ENCODE results near the gene GJC2. TPM values are rescaled to one million over a fixed set of nuclear protein-coding genes. Genes with fewer than 3 reads are reported as not detected.

The GJC2 gene
- total RNA-seq, 1 experiment from 2014 or later: 1.2 TPM

- Histone ChIP-seq H2AFZ (ENCODE audit: low read length) (no peak overlapping the region), H3K27me3 (ENCODE audit: low read length) (no peaks in the 10 kb centered on the region), H3K9me3 (ENCODE audit: low read length) (peaks cover 20% of the 10 kb centered on the region), H3K9ac (ENCODE audit: low read length) (no peak overlapping the region), H3K9me2 (replicated peaks; ENCODE audit: low read length) (no peaks in the 10 kb centered on the region), H3K4me2 (ENCODE audit: low read length) (no peak overlapping the region), H3K4me1 (ENCODE audit: insufficient read depth, low read length) (no peaks in the 10 kb centered on the region), H3K4me3 (ENCODE audit: low read length) (no peak overlapping the region), H4K20me1 (ENCODE audit: low read length) (no peaks in the 10 kb centered on the region), H3K36me3 (ENCODE audit: low read depth, low read length) (peaks cover 7% of the 10 kb centered on the region; the same call in 1 of the 2 replicates), H3K79me2 (ENCODE audit: low read length) (no peaks in the 10 kb centered on the region), H3K27ac (ENCODE audit: low read length) (no peak overlapping the region), H3F3A (ENCODE audit: low read length, unreplicated experiment) (no peaks in the 10 kb centered on the region)
- TF ChIP-seq EZH2 (IDR thresholded peaks at IDR 0.05; ENCODE audit: low read length, unreplicated experiment): no peak
- no peak for TF ChIP-seq EZH2phosphoT487 (IDR thresholded peaks at IDR 0.05; ENCODE audit: borderline replicate concordance, low read length)
- no peak for TF ChIP-seq CTCF (conservative IDR thresholded peaks at IDR 0.05; ENCODE audit: low read depth, low read length)
- intact Hi-C loops (cut with micrococcal nuclease): no loop called here
- POLR2A ChIA-PET (ENCODE audit: unreplicated experiment): no interaction called here
- DNase-seq (peak; percentile 35), ATAC-seq (no peak)
- CTCF ChIA-PET: no interaction called here
- BruUV-seq (replicated peaks): no TSS peak
Observed at GRCh38 chr1:228118040-228118439, 31.7 kb upstream of the GJC2 start.

GRCh38 chr1:228120351-228120750, 29.4 kb upstream of the GJC2 start:
- TF ChIP-seq CTCF (conservative IDR thresholded peaks at IDR 0.05; ENCODE audit: low read depth, low read length) (no peak), EZH2phosphoT487 (IDR thresholded peaks at IDR 0.05; ENCODE audit: borderline replicate concordance, low read length) (no peak), EZH2 (IDR thresholded peaks at IDR 0.05; ENCODE audit: low read length, unreplicated experiment) (no peak)
- no peaks in the 10 kb centered on the region for H3K27me3 ChIP-seq (ENCODE audit: low read length)
- H3K4me3 ChIP-seq (ENCODE audit: low read length): no peak overlapping the region
- H3K9ac ChIP-seq (ENCODE audit: low read length): no peak overlapping the region
- H3F3A ChIP-seq (ENCODE audit: low read length, unreplicated experiment): no peaks in the 10 kb centered on the region
- peaks cover 7% of the 10 kb centered on the region; the same call in 1 of the 2 replicates for H3K36me3 ChIP-seq (ENCODE audit: low read depth, low read length)
- CTCF ChIA-PET: no interaction called here
- no TSS peak for BruUV-seq (replicated peaks)
- no peak overlapping the region for H3K4me2 ChIP-seq (ENCODE audit: low read length)
- POLR2A ChIA-PET (ENCODE audit: unreplicated experiment): no interaction called here
- DNase-seq: no peak
- intact Hi-C loops (cut with micrococcal nuclease): no loop called here
- no peak for ATAC-seq
- no peaks in the 10 kb centered on the region for H3K9me2 ChIP-seq (replicated peaks; ENCODE audit: low read length)
- H3K9me3 ChIP-seq (ENCODE audit: low read length): peaks cover 20% of the 10 kb centered on the region
- no peak overlapping the region for H3K27ac ChIP-seq (ENCODE audit: low read length)
- H3K79me2 ChIP-seq (ENCODE audit: low read length): no peaks in the 10 kb centered on the region
- no peak overlapping the region for H2AFZ ChIP-seq (ENCODE audit: low read length)
- no peaks in the 10 kb centered on the region for H3K4me1 ChIP-seq (ENCODE audit: insufficient read depth, low read length)
- H4K20me1 ChIP-seq (ENCODE audit: low read length): no peaks in the 10 kb centered on the region

GRCh38 chr1:228120857-228121489, 28.8 kb upstream of the GJC2 start:
- POLR2A ChIA-PET (ENCODE audit: unreplicated experiment): no interaction called here

More at GRCh38 chr1:228120857-228121489, 28.8 kb upstream of the GJC2 start:
- Histone ChIP-seq H3F3A (ENCODE audit: low read length, unreplicated experiment) (no peaks in the 10 kb centered on the region), H3K27ac (ENCODE audit: low read length) (no peak overlapping the region), H3K4me1 (ENCODE audit: insufficient read depth, low read length) (no peaks in the 10 kb centered on the region), H3K79me2 (ENCODE audit: low read length) (no peaks in the 10 kb centered on the region), H3K9me3 (ENCODE audit: low read length) (peaks cover 20% of the 10 kb centered on the region), H3K4me2 (ENCODE audit: low read length) (no peak overlapping the region), H4K20me1 (ENCODE audit: low read length) (no peaks in the 10 kb centered on the region), H2AFZ (ENCODE audit: low read length) (no peak overlapping the region), H3K36me3 (ENCODE audit: low read depth, low read length) (peaks cover 7% of the 10 kb centered on the region; the same call in 1 of the 2 replicates), H3K9ac (ENCODE audit: low read length) (no peak overlapping the region), H3K9me2 (replicated peaks; ENCODE audit: low read length) (no peaks in the 10 kb centered on the region), H3K27me3 (ENCODE audit: low read length) (no peaks in the 10 kb centered on the region), H3K4me3 (ENCODE audit: low read length) (no peak overlapping the region)
- CTCF ChIA-PET: no interaction called here
- ATAC-seq: no peak
- TF ChIP-seq EZH2 (IDR thresholded peaks at IDR 0.05; ENCODE audit: low read length, unreplicated experiment) (no peak), EZH2phosphoT487 (IDR thresholded peaks at IDR 0.05; ENCODE audit: borderline replicate concordance, low read length) (no peak), CTCF (conservative IDR thresholded peaks at IDR 0.05; ENCODE audit: low read depth, low read length) (no peak)
- intact Hi-C loops (cut with micrococcal nuclease): no loop called here
- DNase-seq: no peak
- BruUV-seq (replicated peaks): no TSS peak
